WI38 (cell line): ENCODE data around the gene TAAR9.

ENCODE experiments used
- H3K4me3 ChIP-seq: 2 replicates; pipeline ENCODE4 v1.5.1; 2011; ENCODE audit warnings: low read depth, mild to moderate bottlenecking, control low read depth, low read length
- CTCF ChIP-seq: IDR thresholded peaks from 2 replicates; pipeline ENCODE4 v1.5.1; 2012; ENCODE audit warnings: low read depth, mild to moderate bottlenecking, control low read depth, low read length

Gene TAAR9

GRCh38 chr6:132537977-132538376 is at the start of gene TAAR9:
TSS of gene TAAR9 (plus strand) at chr6:132538277. CDS start at chr6:132538290, 13 bp downstream.
- no peak within 1 kb of the TSS for H3K4me3 ChIP-seq
- no peak for TF ChIP-seq CTCF

- no peak for TF ChIP-seq CTCF
- H3K4me3 ChIP-seq = no peak overlapping the region
Measured at GRCh38 chr6:132489376-132489775, 48.7 kb upstream of the TAAR9 start.

- TF ChIP-seq CTCF = no peak
- no peak overlapping the region for H3K4me3 ChIP-seq
Measured at GRCh38 chr6:132490024-132490423, 48.1 kb upstream of the TAAR9 start.

- TF ChIP-seq CTCF = no peak
- no peak overlapping the region for H3K4me3 ChIP-seq
Measured at GRCh38 chr6:132490478-132491204, 47.4 kb upstream of the TAAR9 start.

- H3K4me3 ChIP-seq = no peak overlapping the region
- TF ChIP-seq CTCF = no peak
Measured at GRCh38 chr6:132491303-132491702, 46.8 kb upstream of the TAAR9 start.

- H3K4me3 ChIP-seq = no peak overlapping the region
- no peak for TF ChIP-seq CTCF
Measured at GRCh38 chr6:132491881-132492280, 46.2 kb upstream of the TAAR9 start.

GRCh38 chr6:132494954-132495353 is 43.1 kb upstream of the TAAR9 start:
- TF ChIP-seq CTCF = no peak
- no peak overlapping the region for H3K4me3 ChIP-seq
